ENCODE results near the gene RNH1. TPM values are rescaled to one million over a fixed set of nuclear protein-coding genes. Genes with fewer than 3 reads are reported as not detected.

RNH1 gene
- total and polyA plus RNA-seq, 10 of the 15 experiments (the other 5 are each of a cell fraction or from before 2014, with no cell fraction given), result 2.3 to 162 (median 72.1) TPM

DNA sequence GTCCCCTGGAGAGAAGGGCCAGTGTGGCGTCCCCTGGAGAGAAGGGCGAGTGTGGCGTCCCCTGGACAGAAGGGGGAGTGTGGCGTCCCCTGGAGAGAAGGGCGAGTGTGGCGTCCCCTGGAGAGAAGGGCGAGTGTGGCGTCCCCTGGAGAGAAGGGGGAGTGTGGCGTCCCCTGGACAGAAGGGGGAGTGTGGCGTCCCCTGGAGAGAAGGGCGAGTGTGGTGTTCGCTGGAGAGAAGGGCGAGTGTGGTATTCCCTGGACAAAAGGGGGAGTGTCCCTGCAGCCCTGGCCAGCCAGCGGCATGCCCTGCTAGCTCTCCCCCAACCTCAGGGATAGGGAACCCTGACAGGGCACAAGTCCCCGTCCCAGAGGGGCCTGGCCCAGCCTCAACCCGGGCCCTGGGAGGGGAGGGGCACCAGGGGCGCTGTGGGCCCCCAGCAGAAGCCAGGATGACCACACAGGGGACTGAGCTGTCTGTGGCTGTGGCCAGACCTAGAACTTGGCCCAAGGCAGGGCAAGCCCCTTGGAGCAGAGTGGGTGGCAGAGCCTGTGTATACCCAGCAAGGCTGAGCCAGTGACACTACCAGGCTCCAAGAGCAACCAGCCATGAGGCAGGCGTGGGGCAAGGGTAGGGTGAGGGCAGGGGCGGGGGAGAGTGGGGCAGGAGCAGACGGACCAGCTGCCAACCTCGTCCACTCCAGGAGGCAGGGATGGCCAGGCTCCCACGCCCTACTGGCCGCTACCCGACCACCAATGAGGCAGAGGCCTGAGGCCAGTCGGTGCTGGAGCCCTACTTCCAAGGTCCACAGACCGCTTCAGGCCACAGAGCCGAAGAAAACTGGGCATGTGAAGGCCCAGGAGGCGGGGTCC, 24.2 kb upstream of the RNH1 start:
- ATAC-seq, result no peak
- peaks cover 0 to 12% of the 10 kb centered on the region in 2 experiments; a peak in 3 of 4 replicates for H3K36me3 ChIP-seq (ENCODE audit: control insufficient read depth in 2 of 2, insufficient read depth in 2 of 2, low read length in 1 of 2)
- H4K20me1 ChIP-seq (ENCODE audit: control insufficient read depth, insufficient read depth), result no peaks in the 10 kb centered on the region
- H3K9ac ChIP-seq (ENCODE audit: control insufficient read depth, insufficient read depth, low read length), result no peak overlapping the region
- SMC1A ChIA-PET (ENCODE audit: uncharacterized antibody, unreplicated experiment), result no interaction called here
- RAD21 ChIA-PET (ENCODE audit: unreplicated experiment), result no interaction called here
- H2AFZ ChIP-seq (ENCODE audit: control insufficient read depth, low read depth, low read length), result no peak overlapping the region
- no peak overlapping the region for H3K27ac ChIP-seq (ENCODE audit: control insufficient read depth, insufficient read depth)
- WGBS (ENCODE audit: insufficient coverage, insufficient replicate concordance, low lambda C conversion rate, missing lambda C conversion rate), result 80% methylated on average over 23 of the region's 28 CpGs
- FAIRE-seq, result no peak
- POLR2A ChIA-PET, result no interaction called here
- intact Hi-C loops (cut with micrococcal nuclease; ENCODE audit: unreplicated experiment), result no loop called here
- no peak overlapping the region for H3K4me2 ChIP-seq (ENCODE audit: control insufficient read depth, insufficient read depth)
- no peak for DNase-seq (ENCODE audit: low read depth, low spot score)
- TF ChIP-seq LARP7 (IDR thresholded peaks at IDR 0.05), result no peak
- no peak for TF ChIP-seq WRNIP1 (IDR thresholded peaks at IDR 0.05; ENCODE audit: borderline replicate concordance, low read depth, low read length)
- TF ChIP-seq TCF3 (IDR thresholded peaks at IDR 0.05; ENCODE audit: borderline replicate concordance, insufficient read depth, low read depth, low read length), result no peak
- no peak for TF ChIP-seq TCF12 (IDR thresholded peaks at IDR 0.05; ENCODE audit: low read depth, low read length)
- TF ChIP-seq SREBF1 (IDR thresholded peaks at IDR 0.05; ENCODE audit: low read length), result no peak
- TF ChIP-seq HDAC2 (IDR thresholded peaks at IDR 0.05), result no peak
- H3K9me3 ChIP-seq (replicated peaks; ENCODE audit: control insufficient read depth, insufficient read depth, low read length), result no peaks in the 10 kb centered on the region
- no peaks in the 10 kb centered on the region for H3K27me3 ChIP-seq (replicated peaks in 1 of 2; ENCODE audit: control insufficient read depth in 2 of 2, insufficient read depth in 2 of 2, low read length in 1 of 2)
- no TSS peak for BruUV-seq (replicated peaks)
- no peak overlapping the region for H3K4me3 ChIP-seq
- in situ Hi-C loops (cut with MboI), result no loop called here
- peaks cover 16% of the 10 kb centered on the region for H3K79me2 ChIP-seq (ENCODE audit: control insufficient read depth, insufficient read depth, low read length)
- CTCF ChIA-PET, result no interaction called here
- H3K4me1 ChIP-seq (ENCODE audit: control insufficient read depth, insufficient read depth, low read length), result peaks cover 8% of the 10 kb centered on the region

DNA sequence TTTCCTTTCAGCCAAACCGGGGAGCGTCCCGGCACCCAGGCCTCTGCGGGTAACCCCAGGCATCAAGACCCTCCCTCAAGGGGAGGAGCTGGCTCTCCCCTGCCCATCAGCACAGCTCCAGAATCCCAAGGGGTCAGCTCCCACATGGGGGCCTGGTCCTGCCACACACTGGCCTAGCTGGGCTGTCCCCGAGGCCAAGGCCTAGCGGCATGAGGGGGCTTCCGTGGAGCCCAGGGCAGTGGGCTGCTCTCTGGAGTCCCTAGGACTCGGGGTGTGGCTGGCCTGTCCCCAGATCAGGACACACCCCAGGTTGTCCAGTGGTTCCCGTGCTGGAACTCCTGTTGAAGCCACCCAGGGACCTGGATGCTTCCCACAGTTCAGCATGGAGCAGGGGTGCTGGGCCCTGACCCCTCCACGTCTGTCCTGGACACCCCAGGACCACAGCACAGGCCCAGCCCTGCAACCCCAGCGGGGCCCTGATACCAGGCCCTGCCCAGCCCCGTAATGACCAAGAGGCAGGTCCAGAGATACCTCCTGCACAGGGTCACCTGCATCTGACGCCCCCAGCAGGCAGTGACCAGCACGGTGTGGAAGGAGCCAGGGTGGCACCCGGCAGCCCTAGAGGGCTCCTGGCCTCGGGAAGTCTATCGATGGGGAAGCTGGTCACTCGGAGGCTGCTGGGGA, 22.8 kb upstream of the RNH1 start:
- Histone ChIP-seq H3K79me2 (ENCODE audit: control insufficient read depth, insufficient read depth, low read length) (peaks cover 16% of the 10 kb centered on the region), H3K27ac (ENCODE audit: control insufficient read depth, insufficient read depth) (no peak overlapping the region), H3K4me3 (no peak overlapping the region), H3K4me1 (ENCODE audit: control insufficient read depth, insufficient read depth, low read length) (peaks cover 8% of the 10 kb centered on the region), H2AFZ (ENCODE audit: control insufficient read depth, low read depth, low read length) (no peak overlapping the region), H3K4me2 (ENCODE audit: control insufficient read depth, insufficient read depth) (no peak overlapping the region), H3K27me3 (replicated peaks in 1 of 2; ENCODE audit: control insufficient read depth in 2 of 2, insufficient read depth in 2 of 2, low read length in 1 of 2) (no peaks in the 10 kb centered on the region), H3K9me3 (replicated peaks; ENCODE audit: control insufficient read depth, insufficient read depth, low read length) (no peaks in the 10 kb centered on the region), H3K36me3 (ENCODE audit: control insufficient read depth in 2 of 2, insufficient read depth in 2 of 2, low read length in 1 of 2) (peaks cover 0 to 12% of the 10 kb centered on the region in 2 experiments; a peak in 3 of 4 replicates), H3K9ac (ENCODE audit: control insufficient read depth, insufficient read depth, low read length) (no peak overlapping the region), H4K20me1 (ENCODE audit: control insufficient read depth, insufficient read depth) (no peaks in the 10 kb centered on the region)
- 86% methylated on average over 18 of the region's 18 CpGs for WGBS (ENCODE audit: insufficient coverage, insufficient replicate concordance, low lambda C conversion rate, missing lambda C conversion rate)
- no TSS peak for BruUV-seq (replicated peaks)
- ChIA-PET SMC1A (ENCODE audit: uncharacterized antibody, unreplicated experiment) (no interaction called here), CTCF (no interaction called here), RAD21 (ENCODE audit: unreplicated experiment) (no interaction called here), POLR2A (no interaction called here)
- in situ Hi-C loops (cut with MboI), result no loop called here
- FAIRE-seq, result no peak
- ATAC-seq, result no peak
- intact Hi-C loops (cut with micrococcal nuclease; ENCODE audit: unreplicated experiment), result no loop called here
- DNase-seq (ENCODE audit: low read depth, low spot score), result no peak
- TF ChIP-seq FOXK2 (IDR thresholded peaks at IDR 0.05) (no peak), STAT3 (IDR thresholded peaks at IDR 0.05; ENCODE audit: low read depth, low read length) (no peak), POLR2AphosphoS2 (IDR thresholded peaks at IDR 0.05; ENCODE audit: low read depth, low read length) (no peak), ZNF384 (IDR thresholded peaks at IDR 0.05; ENCODE audit: borderline replicate concordance, low read depth, low read length) (no peak), POU2F2 (IDR thresholded peaks at IDR 0.05; ENCODE audit: borderline replicate concordance, low read depth, low read length) (no peak), MXI1 (IDR thresholded peaks at IDR 0.05; ENCODE audit: low read depth, low read length) (no peak)
- TF ChIP-seq, protein P1, sequence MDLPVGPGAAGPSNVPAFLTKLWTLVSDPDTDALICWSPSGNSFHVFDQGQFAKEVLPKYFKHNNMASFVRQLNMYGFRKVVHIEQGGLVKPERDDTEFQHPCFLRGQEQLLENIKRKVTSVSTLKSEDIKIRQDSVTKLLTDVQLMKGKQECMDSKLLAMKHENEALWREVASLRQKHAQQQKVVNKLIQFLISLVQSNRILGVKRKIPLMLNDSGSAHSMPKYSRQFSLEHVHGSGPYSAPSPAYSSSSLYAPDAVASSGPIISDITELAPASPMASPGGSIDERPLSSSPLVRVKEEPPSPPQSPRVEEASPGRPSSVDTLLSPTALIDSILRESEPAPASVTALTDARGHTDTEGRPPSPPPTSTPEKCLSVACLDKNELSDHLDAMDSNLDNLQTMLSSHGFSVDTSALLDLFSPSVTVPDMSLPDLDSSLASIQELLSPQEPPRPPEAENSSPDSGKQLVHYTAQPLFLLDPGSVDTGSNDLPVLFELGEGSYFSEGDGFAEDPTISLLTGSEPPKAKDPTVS (IDR thresholded peaks at IDR 0.05; ENCODE audit: low read depth, low read length), result no peak
- TF ChIP-seq, protein P2, sequence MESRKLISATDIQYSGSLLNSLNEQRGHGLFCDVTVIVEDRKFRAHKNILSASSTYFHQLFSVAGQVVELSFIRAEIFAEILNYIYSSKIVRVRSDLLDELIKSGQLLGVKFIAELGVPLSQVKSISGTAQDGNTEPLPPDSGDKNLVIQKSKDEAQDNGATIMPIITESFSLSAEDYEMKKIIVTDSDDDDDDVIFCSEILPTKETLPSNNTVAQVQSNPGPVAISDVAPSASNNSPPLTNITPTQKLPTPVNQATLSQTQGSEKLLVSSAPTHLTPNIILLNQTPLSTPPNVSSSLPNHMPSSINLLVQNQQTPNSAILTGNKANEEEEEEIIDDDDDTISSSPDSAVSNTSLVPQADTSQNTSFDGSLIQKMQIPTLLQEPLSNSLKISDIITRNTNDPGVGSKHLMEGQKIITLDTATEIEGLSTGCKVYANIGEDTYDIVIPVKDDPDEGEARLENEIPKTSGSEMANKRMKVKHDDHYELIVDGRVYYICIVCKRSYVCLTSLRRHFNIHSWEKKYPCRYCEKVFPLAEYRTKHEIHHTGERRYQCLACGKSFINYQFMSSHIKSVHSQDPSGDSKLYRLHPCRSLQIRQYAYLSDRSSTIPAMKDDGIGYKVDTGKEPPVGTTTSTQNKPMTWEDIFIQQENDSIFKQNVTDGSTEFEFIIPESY (IDR thresholded peaks at IDR 0.05), result no peak
